ENCODE data around the gene CIBAR2.

The CIBAR2 gene

GRCh38 chr16:85145188-85145587, 32.9 kb upstream of the CIBAR2 start:
- CTCF ChIA-PET: interaction anchor here (1.0 to 1.5 kb wide), 2 partner anchors 9 to 28 kb away, joined by 3 read pairs; no protein-coding TSS in a partner anchor
- POLR2A ChIA-PET: no interaction called here

GRCh38 chr16:85144026-85144915, 32.0 kb upstream of the CIBAR2 start:
- no peak for DNase-seq (ENCODE audit: extremely low spot score)
- CTCF ChIA-PET: interaction anchor here (0.8 to 1.5 kb wide), 4 partner anchors 14 to 109 kb away, joined by 3 read pairs; no protein-coding TSS in a partner anchor
- no peak for TF ChIP-seq CTCF (IDR thresholded peaks at IDR 0.05; ENCODE audit: control extremely low read depth, extremely low read depth, low read depth, missing control alignments)
- POLR2A ChIA-PET: no interaction called here

More at GRCh38 chr16:85145188-85145587, 32.9 kb upstream of the CIBAR2 start:
- DNase-seq (ENCODE audit: extremely low spot score): no peak
- no peak for TF ChIP-seq CTCF (IDR thresholded peaks at IDR 0.05; ENCODE audit: control extremely low read depth, extremely low read depth, low read depth, missing control alignments)

GRCh38 chr16:85142771-85143211, 30.5 kb upstream of the CIBAR2 start:
- POLR2A ChIA-PET: no interaction called here
- CTCF ChIA-PET: interaction anchor here (0.9 to 1.8 kb wide), 6 partner anchors 8 to 111 kb away, joined by 3 to 6 read pairs (median 4); no protein-coding TSS in a partner anchor

GRCh38 chr16:85142129-85142513, 29.8 kb upstream of the CIBAR2 start:
- TF ChIP-seq CTCF (IDR thresholded peaks at IDR 0.05; ENCODE audit: control extremely low read depth, extremely low read depth, low read depth, missing control alignments): no peak
- ChIA-PET CTCF (interaction anchor here (1.1 to 1.8 kb wide), 4 partner anchors 7 to 111 kb away, joined by 3 to 6 read pairs (median 4); no protein-coding TSS in a partner anchor), POLR2A (no interaction called here)
- DNase-seq (ENCODE audit: extremely low spot score): no peak

More at GRCh38 chr16:85142771-85143211, 30.5 kb upstream of the CIBAR2 start:
- DNase-seq (ENCODE audit: extremely low spot score): no peak
- TF ChIP-seq CTCF (IDR thresholded peaks at IDR 0.05; ENCODE audit: control extremely low read depth, extremely low read depth, low read depth, missing control alignments): no peak

- no peak for TF ChIP-seq CTCF (IDR thresholded peaks at IDR 0.05; ENCODE audit: control extremely low read depth, extremely low read depth, low read depth, missing control alignments)
- DNase-seq (ENCODE audit: extremely low spot score): no peak
- ChIA-PET CTCF (interaction anchor here (1.3 to 1.8 kb wide), 3 partner anchors 11 to 112 kb away, joined by 3 to 6 read pairs (median 5); no protein-coding TSS in a partner anchor), POLR2A (no interaction called here)
Measured at GRCh38 chr16:85141491-85142128, 29.3 kb upstream of the CIBAR2 start.

GRCh38 chr16:85140455-85141012, 28.3 kb upstream of the CIBAR2 start:
- CTCF ChIA-PET: interaction anchor here (1.1 to 1.4 kb wide), 3 partner anchors 16 to 113 kb away, joined by 3 to 6 read pairs (median 4); no protein-coding TSS in a partner anchor
- no peak for DNase-seq (ENCODE audit: extremely low spot score)
- TF ChIP-seq CTCF (IDR thresholded peaks at IDR 0.05; ENCODE audit: control extremely low read depth, extremely low read depth, low read depth, missing control alignments): no peak
- POLR2A ChIA-PET: no interaction called here
